ENCODE measurements around the gene GC. TPM values are rescaled to one million over a fixed set of nuclear protein-coding genes. Genes with fewer than 3 reads are reported as not detected.

GC gene
- total RNA-seq, 2 experiments from 2014 or later: not detected

DNA sequence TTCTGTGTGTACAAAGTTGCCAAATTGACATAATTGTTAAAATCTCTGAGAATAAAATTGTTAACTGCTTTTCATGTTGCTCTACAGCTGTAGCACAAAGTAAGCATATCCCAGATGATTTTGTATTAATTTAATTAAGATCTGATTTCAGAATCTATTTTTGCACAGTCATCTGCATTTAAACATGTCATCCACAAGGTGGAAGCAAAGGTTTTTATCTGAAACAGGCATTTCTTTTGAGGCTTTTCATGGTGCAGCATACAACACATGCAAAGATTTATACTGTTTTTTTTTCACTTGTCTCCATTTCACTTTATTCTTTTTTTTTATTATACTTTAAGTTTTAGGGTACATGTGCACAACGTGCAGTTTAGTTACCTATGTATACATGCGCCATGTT lies 51.2 kb downstream of the GC start:
- TF ChIP-seq, protein P1, sequence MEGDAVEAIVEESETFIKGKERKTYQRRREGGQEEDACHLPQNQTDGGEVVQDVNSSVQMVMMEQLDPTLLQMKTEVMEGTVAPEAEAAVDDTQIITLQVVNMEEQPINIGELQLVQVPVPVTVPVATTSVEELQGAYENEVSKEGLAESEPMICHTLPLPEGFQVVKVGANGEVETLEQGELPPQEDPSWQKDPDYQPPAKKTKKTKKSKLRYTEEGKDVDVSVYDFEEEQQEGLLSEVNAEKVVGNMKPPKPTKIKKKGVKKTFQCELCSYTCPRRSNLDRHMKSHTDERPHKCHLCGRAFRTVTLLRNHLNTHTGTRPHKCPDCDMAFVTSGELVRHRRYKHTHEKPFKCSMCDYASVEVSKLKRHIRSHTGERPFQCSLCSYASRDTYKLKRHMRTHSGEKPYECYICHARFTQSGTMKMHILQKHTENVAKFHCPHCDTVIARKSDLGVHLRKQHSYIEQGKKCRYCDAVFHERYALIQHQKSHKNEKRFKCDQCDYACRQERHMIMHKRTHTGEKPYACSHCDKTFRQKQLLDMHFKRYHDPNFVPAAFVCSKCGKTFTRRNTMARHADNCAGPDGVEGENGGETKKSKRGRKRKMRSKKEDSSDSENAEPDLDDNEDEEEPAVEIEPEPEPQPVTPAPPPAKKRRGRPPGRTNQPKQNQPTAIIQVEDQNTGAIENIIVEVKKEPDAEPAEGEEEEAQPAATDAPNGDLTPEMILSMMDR (IDR thresholded peaks at IDR 0.05): no peak
- Histone ChIP-seq H3K36me3 (ENCODE audit: insufficient read depth, low read length) (no peaks in the 10 kb centered on the region), H3K27me3 (ENCODE audit: control insufficient read depth in 1 of 2, insufficient read depth in 2 of 2, low read length in 2 of 2) (no peaks in the 10 kb centered on the region), H3K9me3 (ENCODE audit: control insufficient read depth in 1 of 2, insufficient read depth in 1 of 2, low read length in 2 of 2) (no peaks in the 10 kb centered on the region), H3K4me1 (ENCODE audit: insufficient read depth, low read length) (no peaks in the 10 kb centered on the region), H3K27ac (ENCODE audit: low read depth in 1 of 2, low read length in 2 of 2) (no peak overlapping the region), H3K4me3 (ENCODE audit: low read length) (no peak overlapping the region)
- Mint-ChIP-seq H3K9me3 (peaks cover 4% of the 10 kb centered on the region), H3K36me3 (ENCODE audit: low read depth) (no peaks in the 10 kb centered on the region), H3K27ac (no peak overlapping the region), H3K27me3 (peaks cover 10% of the 10 kb centered on the region), H3K4me3 (no peak overlapping the region), H3K4me1 (ENCODE audit: low read depth) (no peaks in the 10 kb centered on the region)
- intact Hi-C loops (cut with DNase I, micrococcal nuclease): no loop called here
- DNase-seq (no peak), ATAC-seq (ENCODE audit: poor library complexity) (no peak)
- ChIA-PET CTCF (no interaction called here), POLR2A (no interaction called here)

DNA sequence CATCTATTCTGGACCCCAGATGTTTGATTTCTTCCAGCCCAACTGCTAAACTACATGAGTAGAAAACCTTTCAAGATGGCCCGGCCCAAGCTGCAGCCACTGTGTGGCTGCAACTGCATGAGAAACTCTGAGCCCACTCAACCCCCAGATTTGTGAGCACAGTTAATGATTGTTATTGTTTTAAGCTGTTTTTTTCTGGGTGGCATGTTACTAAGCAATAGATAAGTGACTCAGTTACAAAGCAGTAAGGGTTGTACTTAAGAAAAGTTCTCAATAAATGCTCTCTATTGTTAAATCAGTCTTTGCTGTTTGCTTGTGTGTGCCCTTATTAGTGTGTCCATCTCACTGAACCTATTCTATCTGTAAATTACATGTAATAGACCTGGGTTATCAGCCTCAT lies 51.8 kb downstream of the GC start:
- DNase-seq: no peak
- no peak overlapping the region for H3K4me3 Mint-ChIP-seq
- no peak overlapping the region for H3K27ac ChIP-seq (ENCODE audit: low read depth in 1 of 2, low read length in 2 of 2)
- POLR2A ChIA-PET: no interaction called here
- peaks cover 10% of the 10 kb centered on the region for H3K27me3 Mint-ChIP-seq
- no peaks in the 10 kb centered on the region for H3K36me3 Mint-ChIP-seq (ENCODE audit: low read depth)
- TF ChIP-seq, protein P1 (IDR thresholded peaks at IDR 0.05): no peak
- H3K27me3 ChIP-seq (ENCODE audit: control insufficient read depth in 1 of 2, insufficient read depth in 2 of 2, low read length in 2 of 2): no peaks in the 10 kb centered on the region
- intact Hi-C loops (cut with DNase I, micrococcal nuclease): no loop called here
- H3K36me3 ChIP-seq (ENCODE audit: insufficient read depth, low read length): no peaks in the 10 kb centered on the region
- H3K27ac Mint-ChIP-seq: no peak overlapping the region
- CTCF ChIA-PET: no interaction called here
- no peaks in the 10 kb centered on the region for H3K9me3 ChIP-seq (ENCODE audit: control insufficient read depth in 1 of 2, insufficient read depth in 1 of 2, low read length in 2 of 2)
- no peaks in the 10 kb centered on the region for H3K4me1 Mint-ChIP-seq (ENCODE audit: low read depth)
- H3K9me3 Mint-ChIP-seq: peaks cover 1% of the 10 kb centered on the region
- no peaks in the 10 kb centered on the region for H3K4me1 ChIP-seq (ENCODE audit: insufficient read depth, low read length)
- ATAC-seq (ENCODE audit: poor library complexity): no peak
- H3K4me3 ChIP-seq (ENCODE audit: low read length): no peak overlapping the region

DNA sequence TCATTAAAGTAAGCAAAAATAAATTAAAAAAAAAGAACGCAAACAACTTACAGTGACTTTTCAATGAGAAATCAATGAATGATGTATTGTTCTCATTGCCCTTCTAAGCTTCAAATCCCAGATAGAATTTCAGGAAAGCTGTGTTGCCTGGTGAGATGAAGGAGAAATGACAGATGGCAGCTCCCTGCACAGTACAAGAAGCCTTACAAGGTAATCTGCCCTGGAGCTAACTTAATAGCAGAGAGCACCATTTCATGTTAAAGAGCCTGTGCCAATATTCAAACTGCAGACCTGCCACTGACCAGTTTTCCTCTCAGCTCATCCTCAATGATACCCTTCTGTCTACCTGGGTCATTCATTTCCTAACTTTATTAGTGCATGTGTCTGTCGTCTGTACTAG lies 54.0 kb downstream of the GC start:
- no peak overlapping the region for H3K4me3 ChIP-seq (ENCODE audit: low read length)
- POLR2A ChIA-PET: no interaction called here

More for the DNA sequence above, 54.0 kb downstream of the GC start:
- H3K9me3 Mint-ChIP-seq: no peaks in the 10 kb centered on the region
- H3K36me3 Mint-ChIP-seq (ENCODE audit: low read depth): no peaks in the 10 kb centered on the region
- Histone ChIP-seq H3K9me3 (ENCODE audit: control insufficient read depth in 1 of 2, insufficient read depth in 1 of 2, low read length in 2 of 2) (no peaks in the 10 kb centered on the region), H3K27ac (ENCODE audit: low read depth in 1 of 2, low read length in 2 of 2) (no peak overlapping the region), H3K36me3 (ENCODE audit: insufficient read depth, low read length) (no peaks in the 10 kb centered on the region), H3K4me1 (ENCODE audit: insufficient read depth, low read length) (no peaks in the 10 kb centered on the region), H3K27me3 (ENCODE audit: control insufficient read depth in 1 of 2, insufficient read depth in 2 of 2, low read length in 2 of 2) (no peaks in the 10 kb centered on the region)
- CTCF ChIA-PET: no interaction called here
- peaks cover 18% of the 10 kb centered on the region for H3K27me3 Mint-ChIP-seq
- ATAC-seq (ENCODE audit: poor library complexity) (no peak), DNase-seq (no peak)
- no peak overlapping the region for H3K27ac Mint-ChIP-seq
- TF ChIP-seq, protein P1 (IDR thresholded peaks at IDR 0.05): no peak
- no peak overlapping the region for H3K4me3 Mint-ChIP-seq
- intact Hi-C loops (cut with DNase I, micrococcal nuclease): no loop called here
- no peaks in the 10 kb centered on the region for H3K4me1 Mint-ChIP-seq (ENCODE audit: low read depth)

Measured in CD4-positive, alpha-beta T cell (primary cell).